NCI-H1105 (cell line): ENCODE results near the gene MC4R.
"Not testable (repeated sequence)": the region's sequence is repeated elsewhere in the genome, so short reads cannot be mapped to it uniquely, and the experiment has no call there.

ENCODE experiments used
- DNase-seq: peaks from one replicate; lab custom pipeline; 2025; lab: John Stamatoyannopoulos, UW

MC4R gene

GRCh38 chr18:60372596-60372995, at the start of gene MC4R:
MC4R (minus strand) TSS chr18:60372775; CDS start chr18:60372349, 426 bp downstream.
- peak; percentile 91 for DNase-seq

DNA sequence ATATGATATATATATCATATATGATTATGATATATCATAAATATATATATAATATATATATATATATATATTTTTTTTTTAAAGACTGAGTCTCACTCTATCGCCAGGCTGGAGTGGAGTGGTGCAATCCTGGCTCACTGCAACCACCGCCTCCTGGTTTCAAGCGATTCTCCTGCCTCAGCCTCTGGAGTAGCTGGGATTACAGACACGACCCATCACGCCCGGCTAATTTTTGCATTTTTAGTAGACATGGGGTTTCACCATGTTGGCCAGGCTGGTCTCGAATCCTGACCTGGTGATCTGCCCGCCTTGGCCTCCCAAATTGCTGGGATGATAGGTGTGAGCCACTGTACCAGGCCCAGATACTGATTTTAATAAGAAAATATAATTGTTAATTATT, 49.7 kb upstream of the MC4R start:
- not testable (repeated sequence) for DNase-seq

- DNase-seq: no peak
Measured at GRCh38 chr18:60421356-60422118, 49.0 kb upstream of the MC4R start.

GRCh38 chr18:60417946-60418345, 45.4 kb upstream of the MC4R start:
- no peak for DNase-seq

DNA sequence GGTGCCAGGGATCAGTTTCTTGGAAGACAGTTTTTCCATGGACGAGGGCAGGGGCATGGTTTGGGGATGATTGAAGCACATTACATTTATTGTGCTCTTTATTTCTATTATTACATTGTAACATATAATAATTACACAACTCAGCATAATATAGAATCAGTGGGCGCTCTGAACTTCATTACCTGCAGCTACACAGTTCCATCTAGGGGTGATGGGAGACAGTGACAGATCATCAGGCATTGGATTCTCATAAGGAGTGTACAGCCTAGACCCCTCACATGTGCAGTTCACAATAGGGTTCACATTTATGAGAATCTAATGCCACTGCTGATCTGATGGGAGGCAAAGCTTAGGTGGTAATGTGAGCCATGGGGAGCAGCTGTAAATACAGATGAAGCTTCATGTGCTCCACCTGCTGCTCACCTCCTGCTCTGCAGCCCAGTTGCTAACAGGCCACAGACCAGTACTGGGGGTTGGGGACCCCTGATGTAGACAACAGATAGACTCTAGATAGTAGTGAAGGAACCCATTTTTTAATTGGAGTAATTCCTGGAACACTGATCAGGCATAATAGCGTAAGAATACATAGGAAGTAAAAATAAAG, 41.5 kb upstream of the MC4R start:
- DNase-seq: no peak

- no peak for DNase-seq
Measured at GRCh38 chr18:60411715-60412114, 39.1 kb upstream of the MC4R start.

DNA sequence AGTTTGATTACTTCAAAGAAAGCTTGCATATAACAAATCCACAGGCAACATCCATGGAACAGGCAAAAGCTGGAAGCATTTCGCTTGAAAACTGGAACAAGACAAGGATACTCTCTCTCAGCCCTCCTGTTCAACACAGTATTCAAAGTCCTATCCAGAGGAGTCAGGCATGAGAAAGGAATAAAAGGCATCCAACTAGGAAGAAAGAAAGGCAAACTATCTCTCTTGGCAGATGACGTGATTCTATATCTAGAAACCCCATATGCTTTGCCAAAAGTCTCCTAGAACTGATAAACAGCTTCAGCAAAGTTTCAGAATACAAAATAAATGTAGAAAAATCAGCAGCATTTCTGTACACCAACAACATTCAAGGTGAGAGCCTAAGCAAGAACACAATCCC, 34.1 kb upstream of the MC4R start:
- no peak for DNase-seq

- DNase-seq: no peak
Measured at GRCh38 chr18:60404486-60405085, 32.0 kb upstream of the MC4R start.

DNA sequence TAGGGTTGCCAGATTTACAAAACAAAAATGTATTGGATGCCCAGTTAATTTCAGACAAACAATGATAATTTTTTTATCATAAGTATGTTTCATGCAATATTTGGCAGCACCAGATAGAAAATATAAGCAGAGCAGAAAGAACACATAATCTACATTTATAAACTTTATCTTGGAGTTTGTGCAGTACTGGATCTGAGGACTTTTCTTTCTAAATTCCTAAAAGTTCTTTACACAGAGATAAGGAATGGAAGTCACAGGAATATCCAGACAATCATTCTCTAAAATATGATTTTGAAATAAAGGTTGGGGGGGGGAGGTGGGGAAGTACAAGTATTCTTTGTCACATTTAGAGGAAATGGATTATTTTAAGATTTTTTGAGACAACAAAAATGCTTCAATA, 28.8 kb upstream of the MC4R start:
- no peak for DNase-seq

DNA sequence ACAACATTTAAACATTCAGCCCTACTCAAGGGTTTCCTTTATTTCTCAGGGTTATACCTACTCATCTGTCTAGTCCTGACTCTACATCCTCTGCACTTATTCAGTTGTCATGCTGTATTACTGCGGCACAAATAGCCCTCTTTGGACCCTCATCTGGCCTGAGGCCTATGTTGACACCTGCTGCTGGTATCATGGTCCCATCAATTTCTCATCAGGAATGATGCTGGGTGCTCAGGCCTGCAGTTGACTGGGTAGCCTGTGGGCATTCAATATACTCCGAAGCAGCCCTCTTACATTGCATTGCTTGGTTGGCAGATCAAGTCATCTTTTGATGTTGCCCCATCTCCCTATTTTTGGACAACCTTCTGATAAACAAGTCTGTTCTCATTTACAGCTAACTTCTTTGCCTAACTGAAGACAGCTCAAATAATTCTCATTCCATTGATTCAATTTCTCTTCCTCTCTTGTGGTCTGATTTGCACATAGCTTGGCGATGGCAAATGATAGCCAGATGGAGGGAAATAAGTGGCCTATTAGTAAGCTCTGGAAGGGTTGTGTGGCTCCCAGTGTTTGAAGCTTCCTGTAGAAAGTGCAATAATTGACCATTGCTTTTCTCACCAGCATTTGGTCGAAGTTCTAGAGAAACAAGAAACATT, 19.1 kb upstream of the MC4R start:
- DNase-seq: no peak

- no peak for DNase-seq
Measured at GRCh38 chr18:60389314-60389713, 16.7 kb upstream of the MC4R start.

DNA sequence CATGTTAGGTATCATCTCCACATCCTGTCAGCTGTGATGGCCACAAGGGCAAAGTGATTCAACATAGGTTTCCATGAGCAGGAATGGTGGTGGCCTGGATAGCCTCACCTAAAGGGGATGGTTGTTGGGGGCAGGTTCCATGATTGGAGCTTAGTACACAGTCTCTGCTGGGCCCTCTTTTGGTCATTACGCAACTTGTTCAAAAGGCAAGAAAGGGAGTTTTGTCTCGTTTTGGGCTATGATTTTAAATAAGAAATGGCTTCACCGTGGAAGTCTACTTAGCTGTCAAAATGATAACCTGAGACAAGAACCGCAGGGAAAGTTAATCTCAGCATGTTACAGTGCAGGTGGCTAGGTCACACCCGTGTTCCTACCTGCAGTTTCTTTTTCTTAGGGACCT, 13.1 kb upstream of the MC4R start:
- no peak for DNase-seq

GRCh38 chr18:60383893-60384292, 11.3 kb upstream of the MC4R start:
- DNase-seq: no peak

DNA sequence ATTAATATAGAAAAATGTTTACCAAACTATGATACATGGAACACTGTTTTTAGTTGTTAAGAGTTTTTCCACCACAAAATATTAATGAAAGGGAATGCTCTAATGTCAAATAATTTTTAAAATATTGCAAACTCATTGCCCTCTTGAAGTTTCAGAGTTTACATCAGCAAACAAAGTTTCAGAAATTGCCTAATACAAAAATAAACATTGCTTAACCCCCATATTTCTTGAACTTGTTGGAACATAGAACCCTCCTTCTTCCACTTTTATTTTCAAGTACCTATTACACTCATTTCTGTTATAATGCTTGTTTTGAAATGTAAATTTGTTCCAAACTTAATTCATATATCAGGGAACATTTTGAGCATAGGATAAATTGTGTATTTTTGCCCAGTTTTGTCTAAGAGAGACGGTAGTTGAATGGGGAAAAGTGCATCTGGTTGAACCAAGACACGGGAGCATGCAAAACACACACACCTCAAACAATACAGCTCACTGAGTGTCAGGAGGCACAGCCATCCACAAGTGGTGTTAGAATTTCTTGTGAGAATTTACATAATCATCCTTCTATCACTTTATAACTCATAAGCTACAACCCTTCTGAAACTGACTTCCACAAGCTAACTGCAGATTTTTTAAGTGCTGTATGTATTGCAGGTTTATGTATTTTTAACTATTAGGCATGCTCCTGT, 5.3 kb upstream of the MC4R start:
- DNase-seq: no peak

DNA sequence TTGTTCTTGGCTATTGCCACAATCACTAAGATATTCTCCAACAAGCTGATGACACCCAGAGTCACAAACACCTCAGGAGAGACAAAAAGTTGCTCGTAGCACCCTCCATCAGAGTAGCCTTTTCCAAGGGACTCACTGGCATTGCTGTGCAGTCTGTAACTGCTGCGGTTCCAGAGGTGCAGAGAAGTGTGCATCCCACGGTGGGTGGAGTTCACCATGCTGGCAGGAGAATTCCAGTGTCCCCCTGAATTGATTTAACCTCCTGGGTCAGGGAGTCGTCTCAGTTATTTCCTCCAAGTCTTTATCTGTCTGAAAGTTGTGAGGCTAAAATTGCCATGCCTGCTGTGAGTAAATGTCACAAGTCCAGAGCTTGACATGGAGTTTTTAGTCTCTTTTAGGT, 443 bp downstream of the MC4R start:
- DNase-seq: no peak

DNA sequence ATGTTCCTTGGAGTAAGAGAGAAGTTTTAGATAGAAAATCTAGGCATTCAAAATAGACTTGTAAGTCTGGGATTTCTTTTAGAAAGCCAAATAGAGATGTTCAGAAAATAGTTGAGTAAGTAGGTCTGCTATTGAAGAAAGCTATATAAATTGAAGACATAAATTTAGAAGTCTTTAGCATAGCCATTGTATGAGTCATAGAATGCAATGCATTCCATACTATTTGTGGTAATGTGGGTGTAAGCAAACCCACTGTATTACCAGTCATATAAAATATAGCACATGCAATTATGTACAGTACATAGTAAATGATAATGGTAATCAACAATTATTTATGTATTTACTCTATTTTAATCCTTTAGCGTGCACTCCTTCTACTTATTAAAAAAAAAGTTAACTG, 14.1 kb downstream of the MC4R start:
- no peak for DNase-seq

DNA sequence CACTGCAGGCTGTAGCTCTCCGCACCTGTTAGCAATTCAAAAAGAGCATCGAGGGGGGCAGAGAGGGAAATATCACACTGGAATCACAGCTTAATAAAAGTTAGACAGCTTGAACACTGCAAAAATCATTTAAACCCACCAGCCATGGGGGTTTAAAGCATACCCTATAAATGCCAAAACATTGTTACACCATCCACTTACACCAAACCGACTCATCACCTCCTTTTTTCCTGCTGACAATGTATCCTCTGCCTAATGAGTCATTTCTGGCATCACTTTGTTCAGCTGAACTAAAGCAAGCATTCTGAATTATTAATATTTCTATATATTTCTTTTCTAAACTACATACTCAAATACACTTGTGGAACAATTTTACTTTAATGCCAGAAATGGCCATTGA, 21.6 kb downstream of the MC4R start:
- DNase-seq: no peak

DNA sequence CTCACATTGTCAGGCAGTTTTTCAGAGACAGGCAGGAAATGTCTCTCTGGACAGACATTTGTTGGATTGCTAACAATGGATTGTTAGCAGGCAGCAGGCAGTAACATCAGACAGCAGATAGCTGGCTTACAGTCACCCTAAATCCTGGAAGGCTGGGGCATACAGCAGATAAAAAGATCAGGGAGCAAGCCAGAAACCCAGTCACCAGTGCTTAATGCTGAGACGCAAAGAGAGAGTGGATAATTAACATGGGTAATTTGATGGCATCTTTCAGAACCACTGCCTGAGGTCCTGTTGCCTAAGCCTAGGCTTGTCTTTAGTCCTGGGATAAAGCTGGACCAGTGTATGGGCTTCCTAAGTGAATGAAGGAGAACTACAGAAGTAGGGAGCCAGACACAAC, 22.4 kb downstream of the MC4R start:
- no peak for DNase-seq

GRCh38 chr18:60347526-60348045, 25.0 kb downstream of the MC4R start:
- no peak for DNase-seq

DNA sequence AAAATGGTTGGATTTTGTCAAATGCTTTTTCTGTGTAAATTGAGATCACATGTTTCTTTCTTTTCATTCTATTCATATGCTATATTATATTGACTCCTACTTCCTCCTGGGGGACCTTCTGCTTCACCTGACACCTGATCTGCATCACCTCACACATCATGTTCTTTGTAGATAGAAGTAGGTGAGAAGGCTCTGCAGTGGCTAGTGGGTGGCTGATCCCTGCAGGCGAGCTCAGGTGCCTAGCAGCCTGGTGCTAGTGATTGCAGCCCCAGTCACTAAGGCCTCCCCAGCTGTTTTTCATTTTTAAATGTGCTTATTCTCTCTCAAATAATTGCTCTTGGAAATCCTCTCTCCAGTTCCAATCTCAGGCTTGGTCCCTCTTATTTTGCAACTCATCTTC, 33.6 kb downstream of the MC4R start:
- no peak for DNase-seq

DNA sequence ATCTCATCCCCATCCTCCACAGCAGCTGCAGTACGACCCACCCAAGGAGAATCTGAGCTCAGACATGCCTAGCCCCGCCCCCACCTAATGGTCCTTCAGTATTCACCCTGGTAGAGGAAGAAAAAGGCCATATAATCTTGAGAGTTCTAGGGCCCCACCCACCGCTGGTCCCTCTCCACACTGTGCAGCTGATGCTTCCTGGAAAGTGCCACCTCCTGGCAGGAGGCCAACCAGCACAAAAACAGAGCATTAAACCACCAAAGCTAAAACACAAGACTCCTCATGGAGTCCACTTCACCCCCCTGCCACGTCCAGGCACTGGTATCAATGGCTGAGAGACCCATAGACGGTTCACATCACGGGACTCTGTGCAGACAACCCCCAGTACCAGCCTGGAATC, 40.7 kb downstream of the MC4R start:
- DNase-seq: no peak

GRCh38 chr18:60329131-60329530, 43.4 kb downstream of the MC4R start:
- DNase-seq: no peak
